ENCODE data around the gene CNDP1. TPM values are rescaled to one million over a fixed set of nuclear protein-coding genes. Genes with fewer than 3 reads are reported as not detected.

Gene CNDP1
- total RNA-seq = not detected in 2 replicates

GRCh38 chr18:74534150-74534969, at the start of gene CNDP1:
CNDP1 (plus strand) TSS chr18:74534500; CDS start chr18:74534668, 168 bp downstream.

GRCh38 chr18:74495581-74496507, 38.5 kb upstream of the CNDP1 start, which contains the start of gene CNDP2:
CNDP2 (plus strand) TSS chr18:74496363; CDS start chr18:74499974, 3,611 bp downstream.

GRCh38 chr18:74597662-74598349, 63.5 kb downstream of the CNDP1 start, which contains the start of gene ZNF407:
ZNF407 (plus strand) TSS chr18:74597870; CDS start chr18:74631020, 33,150 bp downstream.

Other genes starting within 250 kb of the CNDP1 start
- 80.4 and 161 TPM in 2 replicates for gene CYB5A, start 242.5 kb upstream of the CNDP1 start, total RNA-seq
- gene C18orf63, start 218.7 kb upstream of the CNDP1 start, total RNA-seq = not detected in 2 replicates
- not detected in 2 replicates for gene DIPK1C, start 77.2 kb upstream of the CNDP1 start, total RNA-seq
- gene CNDP2, start 38.1 kb upstream of the CNDP1 start, total RNA-seq = 31.1 and 58.6 TPM in 2 replicates
- gene ZNF407, start 63.4 kb downstream of the CNDP1 start, total RNA-seq = 5.2 and 6.5 TPM in 2 replicates

All from epithelial cell of alveolus of lung (primary cell).